GM18517 (cell line): ENCODE measurements around the gene CAMTA2.
"Not testable (repeated sequence)": the region's sequence is repeated elsewhere in the genome, so short reads cannot be mapped to it uniquely, and the experiment has no call there.

Experiments
- ATAC-seq: cut with Tn5 transposase; IDR thresholded peaks from one replicate; pipeline ENCODE4 v1.9.1; 2021; ENCODE audit warnings: mild to moderate bottlenecking, moderate library complexity; ENCODE audit not compliant: unreplicated experiment

CAMTA2 gene

GRCh38 chr17:4933646-4934045 lies 53.8 kb downstream of the CAMTA2 start:
- no peak for ATAC-seq

GRCh38 chr17:4932756-4933155 lies 54.7 kb downstream of the CAMTA2 start:
- ATAC-seq: no peak

GRCh38 chr17:4931963-4932362 lies 55.5 kb downstream of the CAMTA2 start, which contains the start of gene GP1BA:
Gene GP1BA (plus strand): TSS chr17:4932277. CDS start chr17:4932605, 328 bp downstream.
- no peak for ATAC-seq

GRCh38 chr17:4928881-4929280 lies 58.6 kb downstream of the CAMTA2 start:
- no peak for ATAC-seq

- ATAC-seq: not testable (repeated sequence)
Observed at GRCh38 chr17:4926577-4927335, 60.7 kb downstream of the CAMTA2 start.

GRCh38 chr17:4921320-4921719 lies 66.2 kb downstream of the CAMTA2 start:
- ATAC-seq: no peak

- ATAC-seq: no peak
Observed at GRCh38 chr17:4920351-4921048, 67.0 kb downstream of the CAMTA2 start.

- no peak for ATAC-seq
Observed at GRCh38 chr17:4919511-4920047, 67.9 kb downstream of the CAMTA2 start.
